G401.6 (cell line): Measurements from ENCODE around the gene MRPS18B.
A peak's percentile ranks its signal among the peaks of the same experiment; 100 is the strongest.

Experiments used
- FAIRE-seq: peaks from 2 replicates; lab custom pipeline; 2012; peaks lifted over from hg19 to GRCh38; lab: Jason Lieb, UNC

MRPS18B gene

DNA sequence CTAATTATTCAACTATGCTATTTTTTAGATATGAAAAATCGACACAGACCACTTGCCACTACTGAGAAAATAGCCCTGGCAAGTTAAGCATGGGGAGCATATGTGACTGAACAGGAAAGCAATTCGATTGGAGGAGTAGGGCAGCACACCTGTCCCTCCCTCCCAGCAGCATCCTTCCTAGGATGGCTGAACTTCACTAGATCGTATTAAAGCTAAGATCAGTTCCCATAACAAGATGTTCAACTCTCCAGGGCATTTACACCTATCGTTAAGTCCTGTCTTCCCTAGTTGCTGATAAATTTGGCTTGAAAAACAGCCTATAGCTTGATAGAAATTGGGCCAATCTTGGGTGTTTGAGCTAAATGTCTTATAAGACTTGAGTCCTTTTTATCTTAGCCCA lies 7.6 kb upstream of the MRPS18B start:
- FAIRE-seq = no peak

DNA sequence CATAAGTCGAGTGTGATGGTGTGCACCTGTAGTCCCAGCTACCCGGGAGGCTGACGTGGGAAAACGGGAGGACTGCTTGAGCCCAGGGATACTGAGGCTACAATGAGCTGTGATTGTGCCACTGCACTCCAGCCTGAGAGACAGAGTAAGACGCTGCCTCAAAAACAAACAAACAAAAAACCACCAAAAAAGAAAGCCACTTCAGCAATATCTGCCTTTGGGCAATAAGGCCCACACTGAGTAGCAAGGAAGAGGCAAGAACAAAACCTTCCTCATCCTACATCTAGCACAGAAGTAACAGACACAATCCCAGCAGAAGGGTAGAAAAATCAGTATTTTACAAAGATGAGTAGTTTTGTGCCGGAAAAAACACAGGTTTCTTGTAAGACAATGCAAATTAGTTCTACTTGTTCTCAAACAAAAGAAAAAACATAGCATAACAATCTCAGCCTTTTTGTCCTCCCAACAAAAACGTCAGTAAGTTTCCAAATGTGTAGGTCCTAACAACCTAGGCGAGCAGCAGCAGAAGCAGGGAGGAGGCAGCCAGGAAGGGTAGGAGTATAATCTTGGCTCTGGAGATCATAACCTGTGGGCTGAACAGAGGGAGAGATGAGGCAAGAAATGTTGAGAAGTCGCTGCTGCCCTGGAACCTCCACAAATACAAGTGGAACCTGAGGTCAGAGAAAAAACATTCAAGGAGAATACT lies 6.3 kb upstream of the MRPS18B start:
- no peak for FAIRE-seq

DNA sequence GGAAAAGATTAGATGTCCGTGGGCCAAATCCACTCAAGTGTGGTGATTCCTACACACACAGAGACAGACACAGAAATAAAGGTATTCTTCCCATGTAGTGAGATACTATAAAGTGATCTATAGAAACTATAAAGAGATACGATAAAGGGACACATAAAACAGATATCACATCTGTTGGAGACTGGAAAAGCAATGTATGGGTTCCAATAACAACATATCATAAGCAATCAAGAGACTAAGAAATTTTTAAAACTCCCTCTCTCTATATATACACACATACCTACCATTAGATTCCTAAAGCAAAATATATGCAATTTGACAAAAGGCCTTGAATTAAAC lies 5.8 kb upstream of the MRPS18B start:
- FAIRE-seq = no peak

DNA sequence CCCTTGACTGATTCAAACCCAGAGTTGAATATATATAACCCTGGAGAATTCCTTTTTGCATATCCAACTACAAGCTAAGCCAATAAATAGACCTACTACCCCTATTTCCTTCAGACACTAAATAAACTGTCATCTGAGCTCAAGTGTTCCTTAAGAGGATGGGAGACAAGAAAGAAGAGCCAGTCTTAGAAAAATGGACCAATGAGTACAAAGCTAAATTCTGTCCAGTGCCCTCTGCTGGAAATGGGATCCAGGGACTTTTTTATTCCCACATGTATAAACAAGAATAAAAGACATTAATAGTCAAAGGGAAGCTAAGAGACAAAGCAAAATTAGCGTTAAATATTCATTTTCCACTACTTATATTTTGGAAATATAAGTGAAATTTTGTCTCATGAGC lies 5.4 kb upstream of the MRPS18B start:
- peak; percentile 3 for FAIRE-seq

DNA sequence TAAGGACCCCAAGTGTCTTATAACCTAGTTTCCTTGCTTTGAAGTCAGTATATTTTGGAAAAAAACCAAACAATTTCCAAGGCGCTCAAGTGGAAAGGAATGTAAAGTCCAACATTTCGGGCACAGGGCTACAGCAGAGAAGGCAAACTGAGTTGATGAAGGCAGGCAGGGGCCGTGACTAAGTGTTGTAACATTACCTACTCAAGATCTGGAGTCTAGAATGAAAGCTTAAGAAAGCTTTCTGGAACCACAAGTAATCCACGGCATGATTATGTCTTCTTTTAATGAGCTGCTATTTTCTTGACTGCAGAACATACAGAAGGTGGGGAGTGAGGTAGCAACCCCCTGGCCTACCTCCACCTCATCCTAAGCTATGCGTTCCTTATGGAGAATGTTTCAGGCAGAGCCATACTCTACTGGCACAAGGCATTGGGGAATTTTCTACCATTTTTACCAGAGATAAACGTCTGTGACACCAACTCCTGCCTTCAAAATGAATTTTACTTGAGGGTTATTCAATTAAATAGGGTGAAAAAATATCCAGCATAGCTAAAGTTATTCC lies 4.9 kb upstream of the MRPS18B start:
- FAIRE-seq = no peak

DNA sequence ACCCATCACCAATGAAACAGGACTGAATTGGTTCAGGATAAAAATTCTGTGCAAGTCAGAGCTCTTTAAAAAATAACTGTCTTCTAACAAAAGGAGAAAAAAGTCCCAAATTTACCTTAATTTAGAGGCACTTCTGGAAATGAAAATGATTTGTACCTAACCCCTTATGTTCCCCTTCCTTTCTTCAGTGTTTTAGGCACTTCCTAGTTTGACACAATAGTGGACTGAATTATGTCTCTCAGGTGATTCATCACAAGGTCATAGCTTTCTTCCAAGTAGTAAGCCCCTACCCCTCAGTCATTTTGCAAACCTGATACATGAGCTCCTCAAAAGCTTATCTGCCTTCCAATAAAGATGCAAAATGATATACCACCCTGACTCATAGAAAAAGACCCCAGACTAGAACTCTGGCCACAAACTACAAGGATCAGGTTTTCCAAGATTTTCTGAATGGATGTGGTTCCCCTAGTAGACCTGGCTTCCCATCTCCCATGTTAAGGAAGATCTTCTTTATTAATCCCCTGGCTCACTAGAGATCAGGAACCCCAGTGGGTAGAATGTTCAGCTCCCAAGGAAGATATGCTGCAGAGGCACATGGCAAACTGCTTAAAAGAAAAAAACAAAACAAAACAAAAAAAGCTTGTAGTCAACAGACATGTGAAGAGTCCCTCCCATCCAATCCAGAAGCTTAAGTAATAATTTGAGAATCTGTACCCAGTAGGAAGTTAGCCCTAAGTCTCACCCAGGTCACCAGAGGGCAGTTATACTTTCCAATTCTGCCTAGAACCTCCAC lies 4.2 kb upstream of the MRPS18B start:
- no peak for FAIRE-seq

DNA sequence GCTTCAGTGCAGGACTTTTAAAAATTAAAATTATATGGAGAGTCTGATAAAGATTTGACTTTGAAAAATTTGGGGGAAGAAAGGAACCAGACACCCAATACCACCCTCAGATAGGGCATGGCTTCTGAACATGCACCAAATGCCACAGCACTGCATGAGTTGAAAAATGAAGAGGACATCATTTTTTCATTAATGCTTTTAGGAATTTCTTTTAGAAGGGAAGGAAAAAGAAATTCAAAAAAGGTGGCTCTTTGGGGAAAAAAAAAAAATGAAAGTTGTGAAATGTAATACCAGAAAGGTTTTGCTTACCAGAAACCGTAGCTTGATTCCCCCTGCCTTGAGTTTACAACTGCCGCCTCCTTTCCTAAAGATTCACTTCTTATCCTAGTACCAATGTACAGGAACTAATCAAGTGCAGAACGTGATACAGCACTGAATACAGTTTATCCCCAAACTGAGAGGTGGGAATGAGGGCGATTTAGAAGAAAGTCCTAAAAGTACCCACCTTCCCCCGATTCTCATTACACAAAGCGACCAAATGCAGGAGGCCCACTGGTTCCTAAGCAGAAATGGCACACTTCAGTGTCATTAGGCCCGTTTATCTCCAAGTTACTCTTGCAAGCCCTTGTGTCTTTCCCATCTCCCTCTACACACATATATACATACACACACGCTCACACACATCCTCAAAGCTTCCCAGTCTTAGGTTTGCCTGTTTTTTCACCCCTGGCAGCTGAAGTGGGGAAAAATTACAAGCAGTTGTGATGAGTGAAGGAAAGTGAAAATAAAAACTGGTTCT lies 3.4 kb upstream of the MRPS18B start:
- FAIRE-seq = no peak

DNA sequence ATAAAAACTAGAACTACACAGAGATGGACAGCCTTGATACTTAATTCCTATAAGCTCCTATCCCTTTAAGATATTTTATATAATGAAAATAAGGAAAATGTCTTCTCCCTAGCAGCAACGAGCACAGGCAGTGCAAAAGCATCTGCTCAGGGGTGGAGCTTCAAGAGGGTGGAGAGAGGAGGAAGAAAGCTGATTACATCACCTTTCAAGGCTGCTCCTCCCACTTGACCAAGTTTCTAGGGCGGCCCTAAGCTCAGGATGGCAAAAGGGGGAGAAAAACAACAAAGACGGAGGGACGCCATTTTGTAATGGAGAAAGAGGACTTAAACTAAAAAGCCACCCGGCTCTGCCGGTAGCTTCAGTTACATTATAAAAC lies 2.8 kb upstream of the MRPS18B start:
- peak; percentile 98 for FAIRE-seq

DNA sequence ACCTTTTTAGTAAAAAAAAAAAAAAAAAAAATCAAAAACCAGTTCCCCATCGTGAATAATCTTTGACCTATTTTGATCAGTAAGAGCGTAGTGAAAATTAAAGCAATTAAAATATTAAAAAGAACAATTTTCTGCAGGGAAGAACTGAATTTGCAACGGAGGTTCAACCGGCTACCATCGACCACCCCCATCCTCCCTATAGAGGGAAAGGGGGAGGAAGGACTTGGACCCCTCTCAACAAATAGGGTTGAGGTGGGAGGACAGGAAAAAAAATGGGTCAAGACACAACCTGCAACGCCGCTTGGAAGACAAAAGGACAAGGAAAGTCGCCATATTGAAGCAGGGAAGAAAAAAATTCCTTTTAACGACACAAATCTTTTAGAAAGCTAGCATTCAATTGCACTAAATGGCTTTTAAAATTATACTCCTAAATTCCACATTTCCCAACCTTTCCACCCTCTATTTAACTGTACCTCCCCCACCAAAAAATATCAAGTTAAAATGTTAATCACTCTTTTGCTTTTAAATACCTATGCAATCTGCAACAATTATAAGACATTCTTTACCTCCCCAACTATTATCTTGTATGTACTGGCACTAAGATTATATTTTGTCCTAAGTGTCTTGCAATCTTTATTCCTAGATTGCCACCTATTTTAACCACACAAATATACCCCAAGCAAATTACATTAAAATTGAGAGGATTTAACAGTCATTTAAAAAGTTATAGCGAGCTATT lies 2.3 kb upstream of the MRPS18B start:
- no peak for FAIRE-seq

DNA sequence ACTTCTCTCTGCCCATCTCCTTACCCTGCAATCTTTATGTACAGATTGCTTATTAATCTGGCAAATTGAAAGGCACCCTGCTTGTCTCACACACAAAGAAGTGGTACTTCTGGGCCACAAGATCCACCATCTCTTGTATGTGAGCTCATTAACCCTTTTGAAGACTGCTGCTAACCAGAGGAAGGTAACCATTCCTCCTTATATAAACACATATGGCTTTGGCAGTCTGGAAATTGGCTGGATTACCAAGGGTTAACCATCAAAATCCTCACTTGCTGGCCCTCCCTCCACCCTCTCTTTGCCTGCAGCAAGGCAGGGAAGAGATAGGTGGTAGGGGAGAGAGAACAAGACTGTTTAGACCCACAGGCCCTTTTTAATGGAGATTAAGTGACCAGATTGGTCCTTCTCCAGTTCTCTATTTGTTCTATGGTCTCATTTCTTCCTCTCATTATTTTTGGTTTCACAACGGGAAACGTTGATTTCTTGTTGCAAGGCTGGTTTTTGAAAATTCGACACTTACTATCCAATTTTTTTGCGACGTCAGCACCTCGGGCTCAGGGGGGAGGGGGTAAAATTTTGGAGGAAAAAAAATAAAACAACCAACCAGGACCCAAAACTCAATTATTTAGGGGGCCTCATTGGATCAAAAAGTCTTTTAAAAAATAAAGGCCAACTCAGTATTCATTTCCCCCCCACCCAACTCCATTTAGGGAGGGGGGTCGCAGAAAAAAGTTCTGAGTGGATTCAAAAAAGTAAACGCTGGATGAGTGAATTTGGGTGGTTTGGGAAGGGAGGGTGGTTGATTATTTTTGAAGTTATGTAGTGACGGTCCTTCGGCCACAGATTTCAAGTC lies 1.5 kb upstream of the MRPS18B start:
- FAIRE-seq = no peak

DNA sequence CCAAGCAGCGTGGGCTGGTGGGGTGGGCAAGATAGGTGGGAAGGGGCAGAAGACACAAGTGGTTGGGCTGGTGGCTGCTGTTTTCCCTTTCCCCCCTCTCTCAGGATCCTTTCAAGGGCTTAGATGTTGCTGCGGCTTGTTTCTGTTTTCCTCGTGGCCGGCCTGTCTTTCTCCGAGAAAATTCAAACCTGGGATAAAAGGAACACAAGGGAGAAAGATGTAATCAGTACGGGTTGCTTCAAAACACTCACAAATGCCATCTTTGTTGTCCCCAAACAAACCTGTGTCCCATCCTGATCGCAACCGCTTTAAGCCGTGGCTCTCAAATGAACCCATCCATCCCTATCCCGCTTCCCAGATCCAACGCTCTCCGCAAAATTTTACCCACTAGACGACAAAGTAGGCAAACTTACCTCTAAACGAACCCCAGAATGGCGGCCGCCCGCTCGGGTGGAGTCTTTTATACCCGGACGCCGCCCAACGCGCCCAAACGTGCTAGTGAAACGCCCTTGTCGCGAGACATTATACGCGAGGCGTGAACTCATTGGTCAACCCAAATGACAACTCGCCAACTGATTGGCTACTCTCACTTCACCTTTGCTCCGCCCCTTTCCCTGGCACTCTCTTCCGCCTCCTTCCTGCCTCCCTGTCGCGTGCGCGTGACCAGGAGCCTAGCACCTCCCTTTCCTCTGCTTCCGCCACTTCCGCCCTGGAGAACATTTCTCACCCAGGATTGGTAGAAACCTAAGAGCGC lies 652 bp upstream of the MRPS18B start, which contains the start of gene PPP1R10:
Gene PPP1R10 (minus strand): TSS at position 433 of the 754 bp plus-strand sequence. CDS start 7,299 bp downstream, outside the sequence.
- peak; percentile 99 for FAIRE-seq

DNA sequence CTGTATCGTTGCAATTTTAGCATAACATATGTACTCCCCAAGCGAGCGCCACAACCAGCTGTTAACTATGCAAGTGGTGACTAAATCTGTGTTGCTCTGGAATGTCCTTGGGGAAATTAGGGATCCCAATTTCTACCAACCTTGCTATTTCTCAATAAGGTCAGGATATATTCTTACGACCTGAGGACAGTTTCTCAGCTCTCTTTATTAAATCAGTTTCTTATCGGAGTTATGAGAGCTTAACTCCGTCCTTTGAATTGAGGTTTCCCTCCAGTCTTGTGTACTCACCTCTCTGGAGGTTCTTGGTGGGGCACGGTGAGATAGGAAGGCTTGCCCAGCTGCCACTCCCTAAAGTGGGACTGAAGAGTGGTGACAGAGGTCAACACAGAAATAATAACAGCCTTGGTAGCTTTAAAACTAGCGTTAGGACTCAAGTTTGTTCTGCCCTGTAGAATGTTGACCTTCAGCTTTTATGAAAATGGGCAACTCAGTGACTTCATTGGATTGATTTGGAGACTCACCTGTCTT lies 694 bp downstream of the MRPS18B start:
- FAIRE-seq = no peak

DNA sequence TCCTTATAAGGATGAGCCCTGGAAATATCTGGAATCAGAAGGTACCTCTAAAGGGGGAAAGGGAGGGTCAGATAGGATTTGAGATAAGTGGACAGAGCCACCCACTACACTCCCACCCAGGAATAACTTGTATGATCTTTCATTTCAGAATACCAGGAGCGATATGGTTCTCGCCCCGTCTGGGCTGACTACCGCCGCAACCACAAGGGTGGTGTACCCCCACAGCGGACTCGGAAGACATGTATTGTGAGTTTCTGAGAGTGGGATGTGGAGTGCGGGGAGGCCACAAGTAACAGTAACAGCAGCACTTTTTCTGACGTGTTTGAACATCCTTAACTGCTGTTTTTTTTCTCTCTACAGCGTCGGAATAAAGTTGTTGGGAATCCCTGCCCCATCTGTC lies 1.9 kb downstream of the MRPS18B start:
- FAIRE-seq = no peak

DNA sequence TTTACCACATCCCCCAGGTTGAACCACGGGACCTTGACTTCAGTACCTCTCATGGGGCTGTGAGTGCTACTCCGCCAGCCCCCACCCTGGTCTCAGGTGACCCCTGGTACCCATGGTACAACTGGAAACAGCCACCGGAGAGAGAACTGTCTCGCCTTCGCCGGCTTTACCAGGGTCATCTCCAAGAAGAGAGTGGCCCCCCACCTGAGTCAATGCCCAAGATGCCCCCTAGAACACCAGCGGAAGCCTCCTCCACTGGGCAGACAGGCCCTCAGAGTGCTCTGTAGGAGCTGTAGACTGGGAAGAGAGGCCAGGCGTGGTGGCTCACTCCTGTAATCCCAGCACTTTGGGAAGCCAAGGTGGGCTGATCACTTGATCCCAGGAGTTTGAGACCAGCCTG lies 7.9 kb downstream of the MRPS18B start:
- FAIRE-seq = no peak

DNA sequence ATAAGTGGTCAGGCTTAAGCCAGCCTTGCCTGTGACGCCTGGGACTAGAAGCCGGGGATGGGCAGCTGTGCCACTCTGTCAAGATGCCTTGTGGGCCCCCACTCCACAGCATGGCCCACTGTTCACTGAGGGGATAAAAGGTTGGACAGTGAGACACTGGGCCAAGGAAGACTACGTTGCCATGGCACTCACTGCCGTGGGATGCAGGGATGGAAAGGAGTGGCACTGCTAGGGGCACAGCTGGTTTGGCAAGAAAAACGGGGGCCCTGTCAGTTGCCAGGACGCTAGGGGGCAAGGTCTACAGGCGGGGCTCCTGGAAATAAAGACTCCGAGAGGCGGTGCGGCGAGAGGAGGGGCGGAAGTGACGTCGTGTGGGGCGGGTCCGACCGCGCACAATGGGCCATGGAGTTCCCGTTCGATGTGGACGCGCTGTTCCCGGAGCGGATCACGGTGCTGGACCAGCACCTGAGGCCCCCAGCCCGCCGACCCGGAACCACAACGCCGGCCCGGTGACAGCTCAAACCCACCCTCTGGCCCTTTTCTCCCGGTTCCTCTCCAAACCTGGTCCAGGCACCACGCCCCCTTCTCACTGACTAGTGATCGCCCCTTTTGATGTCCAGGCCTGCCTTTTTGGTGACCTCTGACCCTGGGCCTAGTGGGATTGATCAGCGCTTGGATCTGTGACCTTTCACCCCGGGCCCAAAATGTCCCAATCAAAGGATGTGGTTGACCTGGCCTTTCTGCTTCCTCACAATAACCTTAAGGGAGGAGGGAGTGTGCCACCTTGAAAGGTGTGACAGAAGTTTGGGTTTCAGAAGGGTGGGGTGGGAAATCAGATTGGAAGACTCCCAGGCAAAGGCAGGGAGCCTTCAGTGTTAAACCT lies 9.1 kb downstream of the MRPS18B start, which contains the start of gene ATAT1:
Gene ATAT1 (plus strand): TSS at position 391 of the 883 bp plus-strand sequence.
- FAIRE-seq = no peak

DNA sequence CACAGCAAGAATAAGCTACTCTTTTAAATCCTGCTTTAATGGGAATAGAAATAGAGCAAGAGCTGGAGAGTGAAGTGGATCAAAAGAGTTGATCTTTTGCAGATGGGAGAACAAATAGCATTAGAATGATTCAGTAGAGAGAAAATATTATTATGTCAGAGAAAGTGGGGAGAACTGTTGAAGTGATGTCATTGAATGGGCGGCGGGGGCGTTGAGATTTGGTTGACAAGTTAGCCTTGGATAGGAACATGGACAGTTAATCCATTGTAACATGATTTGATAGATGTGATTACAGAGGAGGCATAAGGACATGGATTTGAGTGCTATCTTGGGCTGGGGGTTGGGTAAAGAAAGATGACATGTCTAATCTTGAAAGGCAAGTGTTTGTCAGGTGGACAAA lies 18.2 kb downstream of the MRPS18B start:
- FAIRE-seq = no peak

DNA sequence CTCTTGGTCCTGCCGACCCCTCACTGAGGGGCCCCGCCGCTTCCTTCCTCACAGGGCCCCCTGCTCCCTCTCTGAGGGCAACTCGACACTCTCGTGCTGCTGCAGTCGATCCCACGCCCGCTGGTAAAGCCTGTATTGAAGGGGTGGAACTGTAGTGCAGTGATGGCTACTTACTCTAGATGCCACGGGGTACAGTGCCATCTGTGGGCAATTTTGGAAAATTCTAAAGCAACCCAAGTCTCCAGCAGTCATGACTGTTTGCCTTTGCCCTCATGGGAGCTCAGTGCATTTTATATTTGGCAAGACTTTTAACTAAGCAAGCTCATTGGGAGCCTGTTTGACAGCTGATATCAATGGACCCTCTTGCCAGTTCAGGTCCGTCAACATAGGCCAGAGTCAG lies 22.8 kb downstream of the MRPS18B start:
- no peak for FAIRE-seq

DNA sequence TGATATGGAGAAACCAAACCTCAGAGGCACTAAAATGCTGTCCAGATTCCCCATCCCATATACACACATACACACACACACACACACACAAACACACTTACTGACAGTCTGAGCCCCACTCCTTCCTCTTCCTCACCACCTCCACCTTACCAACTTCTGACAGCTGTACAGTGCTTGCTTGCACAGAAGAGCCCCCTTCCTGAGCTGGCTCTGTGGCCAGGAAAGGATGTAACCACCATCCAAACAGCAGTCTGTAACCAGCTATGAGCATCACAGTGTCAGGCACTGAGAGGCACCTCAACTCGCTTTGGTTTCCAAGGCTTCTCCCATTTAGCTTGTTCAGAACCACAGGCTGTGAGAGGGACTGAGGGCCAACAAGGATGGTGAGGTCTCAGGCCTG lies 23.4 kb downstream of the MRPS18B start:
- FAIRE-seq = no peak

DNA sequence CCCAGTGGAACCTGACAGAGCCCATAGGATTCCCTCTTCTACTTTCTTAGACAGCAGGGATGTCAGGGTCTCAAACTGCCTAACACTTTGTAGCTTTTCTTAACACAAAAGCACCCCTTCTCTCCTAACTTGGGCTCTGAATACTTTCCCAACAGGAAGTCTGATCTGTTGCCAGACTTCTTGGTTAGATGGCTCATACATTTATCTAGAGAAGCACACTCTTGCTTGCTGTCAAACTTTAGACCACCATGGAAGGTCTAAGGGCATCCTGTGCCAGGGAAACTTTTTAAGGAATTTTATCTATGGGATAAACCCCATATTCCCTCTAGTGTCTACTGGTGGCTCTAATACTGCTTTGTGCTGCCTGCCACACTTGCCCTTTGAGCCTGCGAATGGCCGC lies 26.0 kb downstream of the MRPS18B start:
- FAIRE-seq = no peak
